ENCODE data around the gene ATP6V1F.

DNA sequence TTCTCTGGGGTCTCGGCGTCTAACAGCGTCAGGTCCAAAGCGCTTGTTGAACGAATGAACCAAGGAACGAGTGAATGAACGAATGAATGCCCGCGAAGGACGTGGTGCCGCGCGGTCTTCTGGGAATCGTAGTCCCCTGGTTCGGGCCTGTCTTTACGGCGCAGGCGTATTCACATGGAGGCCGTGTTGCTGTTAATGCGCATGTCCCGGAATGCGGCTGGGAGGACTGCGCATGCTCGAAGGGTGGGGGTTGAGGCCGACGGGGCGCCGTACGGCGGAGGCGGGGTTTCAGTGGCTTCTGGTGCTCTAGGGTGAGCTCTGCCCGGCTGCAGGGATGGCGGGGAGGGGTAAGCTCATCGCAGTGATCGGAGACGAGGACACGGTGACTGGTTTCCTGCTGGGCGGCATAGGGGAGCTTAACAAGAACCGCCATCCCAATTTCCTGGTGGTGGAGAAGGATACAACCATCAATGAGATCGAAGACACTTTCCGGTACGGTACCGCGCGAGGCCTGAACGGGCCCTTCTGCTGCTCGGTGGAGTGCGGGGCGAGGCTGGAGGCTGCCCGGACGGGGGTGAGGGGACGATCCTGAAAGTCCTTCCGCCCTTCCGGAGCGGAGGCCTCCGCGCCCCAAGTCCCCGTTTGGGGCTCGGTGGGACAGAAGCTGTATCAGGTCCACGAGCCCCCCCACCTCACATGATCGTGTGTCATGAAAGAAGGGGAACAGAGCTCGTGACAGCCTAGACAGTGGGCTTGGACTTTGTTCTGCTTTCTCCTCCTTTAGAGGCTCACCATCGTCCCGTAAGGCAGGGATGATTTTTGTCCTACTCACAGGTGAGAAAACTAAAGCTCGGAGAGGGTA lies at the start of gene ATP6V1F:
- TF ChIP-seq ARNT (IDR thresholded peaks at IDR 0.05) (no peak), SUZ12 (IDR thresholded peaks at IDR 0.05) (no peak), LEF1 (IDR thresholded peaks at IDR 0.05; ENCODE audit: borderline replicate concordance) (no peak), SP1 (IDR thresholded peaks at IDR 0.05) (no peak), FOXK2 (IDR thresholded peaks at IDR 0.05) (no peak)
